M059J (cell line): ENCODE results near the gene TSEN2. TPM values are rescaled to one million over a fixed set of nuclear protein-coding genes. Genes with fewer than 3 reads are reported as not detected.
A peak's percentile ranks its signal among the peaks of the same experiment; 100 is the strongest.
"Not testable (repeated sequence)": the region's sequence is repeated elsewhere in the genome, so short reads cannot be mapped to it uniquely, and the experiment has no call there.

ENCODE experiments used
- DNase-seq: peaks from one replicate; pipeline ENCODE4 v3.0.0-alpha.2; 2012; ENCODE audit warnings: low read depth
- total RNA-seq: library from RNA; depleted of rRNA; stranded (reverse); fragments of >200 nt; shearing (Covaris generic); gene quantifications from 2 replicates; pipeline ENCODE4 v1.2.3, GENCODE V29; 2014

Gene TSEN2
- total RNA-seq, 1 experiment from 2014 or later = 9.0 TPM

DNA sequence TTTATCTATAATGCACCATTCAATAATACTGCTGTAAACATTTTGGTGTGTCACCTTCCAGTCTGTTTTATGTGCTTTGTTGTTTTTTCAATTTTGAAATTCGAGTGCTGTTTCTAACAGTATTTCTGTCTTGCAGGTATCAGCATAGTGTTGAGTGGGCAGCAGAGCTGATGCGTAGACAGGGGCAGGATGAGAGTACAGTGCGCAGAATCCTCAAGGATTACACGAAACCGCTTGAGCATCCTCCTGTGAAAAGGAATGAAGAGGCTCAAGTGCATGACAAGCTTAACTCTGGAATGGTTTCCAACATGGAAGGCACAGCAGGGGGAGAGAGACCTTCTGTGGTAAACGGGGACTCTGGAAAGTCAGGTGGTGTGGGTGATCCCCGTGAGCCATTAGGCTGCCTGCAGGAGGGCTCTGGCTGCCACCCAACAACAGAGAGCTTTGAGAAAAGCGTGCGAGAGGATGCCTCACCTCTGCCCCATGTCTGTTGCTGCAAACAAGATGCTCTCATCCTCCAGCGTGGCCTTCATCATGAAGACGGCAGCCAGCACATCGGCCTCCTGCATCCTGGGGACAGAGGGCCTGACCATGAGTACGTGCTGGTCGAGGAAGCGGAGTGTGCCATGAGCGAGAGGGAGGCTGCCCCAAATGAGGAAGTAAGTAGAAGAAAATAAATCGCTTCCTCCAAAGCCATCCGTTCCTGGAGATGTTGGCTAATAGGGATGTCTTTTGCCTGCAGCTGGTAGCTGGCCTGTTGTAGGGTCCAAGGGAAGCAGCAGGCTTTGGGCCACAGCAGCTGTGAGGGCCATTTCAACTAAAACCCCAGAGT lies 19.1 kb downstream of the TSEN2 start:
- DNase-seq = no peak

DNA sequence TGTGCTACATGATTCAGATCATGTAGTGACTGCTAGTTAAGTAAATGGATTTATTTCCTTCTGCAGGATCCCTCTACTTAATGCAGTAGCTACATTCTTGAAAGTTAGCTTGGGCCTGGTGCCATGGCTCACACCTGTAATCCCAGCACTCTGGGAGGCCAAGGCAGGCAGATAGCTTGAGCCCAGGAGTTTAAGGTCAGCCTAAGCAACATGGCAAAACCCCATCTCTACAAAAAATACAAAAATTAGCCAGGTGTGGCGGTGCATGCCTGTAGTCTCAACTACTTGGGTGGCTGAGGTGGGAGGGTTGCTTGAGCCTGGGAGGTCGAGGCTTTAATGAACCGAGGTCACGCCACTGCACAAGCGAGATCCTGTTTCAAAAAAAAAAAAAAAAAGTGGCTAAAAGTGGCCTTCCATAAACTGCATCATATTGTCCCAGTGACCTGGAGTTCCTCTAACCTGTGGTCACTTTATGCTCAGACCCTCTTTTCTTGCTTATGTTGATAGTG lies 22.0 kb downstream of the TSEN2 start:
- DNase-seq = no peak

DNA sequence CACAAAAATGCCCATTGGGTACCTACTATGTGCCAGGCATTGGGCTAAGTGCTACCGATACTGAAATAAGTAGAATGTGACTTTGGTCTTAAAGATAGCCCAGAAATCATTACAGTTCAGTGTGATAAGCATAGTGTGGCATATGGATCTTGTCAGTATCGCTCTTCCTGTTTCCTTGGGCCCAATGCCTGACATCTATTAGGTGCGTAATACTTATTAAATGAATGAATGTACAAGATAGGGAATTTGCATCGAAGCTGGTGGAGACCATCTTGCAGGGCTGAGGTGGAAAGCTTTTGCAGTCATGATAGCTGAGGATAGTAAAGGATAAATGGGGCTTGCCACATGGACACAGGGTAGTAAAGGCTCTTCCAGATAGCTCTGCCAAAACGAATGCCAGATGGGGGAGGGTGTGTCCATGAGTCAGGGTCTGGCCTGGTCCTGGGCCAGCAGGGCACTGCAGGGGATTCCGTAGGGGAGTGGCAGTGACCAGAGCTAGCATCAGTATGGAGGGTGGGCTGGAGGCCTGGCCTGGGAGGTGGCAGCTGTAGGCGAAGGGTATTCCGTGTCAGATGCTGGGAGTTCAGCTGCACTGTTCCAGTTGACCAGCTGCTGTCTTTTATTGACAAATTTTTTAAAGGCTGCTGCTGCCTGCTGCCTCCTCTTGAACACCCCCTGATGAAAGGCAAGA lies 23.5 kb downstream of the TSEN2 start:
- DNase-seq = peak; percentile 44

DNA sequence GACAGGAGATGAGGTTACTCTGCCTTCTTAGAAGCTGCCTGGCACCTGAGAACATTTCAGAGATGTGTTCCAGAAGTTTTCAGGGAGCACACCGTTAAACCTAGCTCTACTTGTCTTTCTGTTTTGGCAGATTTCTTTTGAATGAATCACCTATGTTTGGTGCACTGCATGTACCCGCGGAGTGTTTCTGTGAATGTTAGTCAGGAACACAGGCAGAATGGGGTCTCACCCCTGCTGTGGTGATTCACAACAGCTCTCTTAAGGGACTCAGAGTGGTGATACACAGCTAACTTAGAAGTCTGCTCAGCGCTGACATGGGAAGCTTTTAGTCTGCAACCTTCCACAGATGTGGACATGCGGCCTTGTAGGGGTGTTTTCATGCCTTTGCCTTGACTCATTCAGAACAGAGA lies 24.0 kb downstream of the TSEN2 start:
- DNase-seq = peak; percentile 88

DNA sequence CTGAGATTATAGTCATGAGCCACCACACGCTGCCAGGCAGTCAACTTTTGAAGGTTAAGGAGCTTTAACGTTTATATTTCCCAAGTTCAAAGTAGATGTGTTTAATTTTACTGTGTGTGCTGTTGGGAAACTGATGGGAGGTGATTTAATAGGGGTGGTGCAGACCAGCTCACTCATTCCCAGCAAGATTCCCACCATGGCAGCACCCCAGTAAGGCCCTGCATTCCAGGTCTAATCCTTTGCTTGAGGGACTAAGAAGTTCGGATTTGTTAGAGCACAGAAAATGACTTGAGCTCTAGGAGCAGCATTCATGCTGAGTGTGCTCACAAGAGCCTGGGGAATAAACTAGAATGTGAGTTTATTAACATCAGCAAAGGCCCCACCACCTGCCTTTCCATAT lies 25.2 kb downstream of the TSEN2 start:
- no peak for DNase-seq

DNA sequence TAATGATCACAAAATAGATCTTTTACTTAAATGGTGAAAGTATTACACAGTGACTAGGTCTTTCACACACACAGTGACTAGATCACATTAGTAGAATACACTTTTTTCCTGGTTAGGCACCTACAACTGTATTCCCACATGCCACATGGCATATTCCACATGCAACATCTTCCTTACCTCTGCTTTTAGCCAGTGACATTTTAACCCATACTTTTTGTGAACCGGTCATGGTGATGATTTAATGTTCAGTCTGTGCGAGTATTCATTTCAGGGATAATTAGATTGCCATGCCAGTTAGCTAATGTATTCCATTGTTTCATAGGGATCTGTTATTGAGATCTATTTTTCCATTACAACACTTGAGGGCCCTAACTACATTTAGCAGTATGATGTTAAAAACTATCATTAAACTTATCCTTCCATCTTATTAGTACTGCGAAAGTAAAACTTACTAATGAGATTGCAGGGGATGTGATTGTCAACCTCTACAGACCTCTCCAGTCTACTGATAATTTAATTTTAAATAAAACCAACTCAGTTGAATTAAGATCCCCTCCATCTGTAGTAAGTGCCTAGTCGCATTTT lies 28.3 kb downstream of the TSEN2 start:
- no peak for DNase-seq

DNA sequence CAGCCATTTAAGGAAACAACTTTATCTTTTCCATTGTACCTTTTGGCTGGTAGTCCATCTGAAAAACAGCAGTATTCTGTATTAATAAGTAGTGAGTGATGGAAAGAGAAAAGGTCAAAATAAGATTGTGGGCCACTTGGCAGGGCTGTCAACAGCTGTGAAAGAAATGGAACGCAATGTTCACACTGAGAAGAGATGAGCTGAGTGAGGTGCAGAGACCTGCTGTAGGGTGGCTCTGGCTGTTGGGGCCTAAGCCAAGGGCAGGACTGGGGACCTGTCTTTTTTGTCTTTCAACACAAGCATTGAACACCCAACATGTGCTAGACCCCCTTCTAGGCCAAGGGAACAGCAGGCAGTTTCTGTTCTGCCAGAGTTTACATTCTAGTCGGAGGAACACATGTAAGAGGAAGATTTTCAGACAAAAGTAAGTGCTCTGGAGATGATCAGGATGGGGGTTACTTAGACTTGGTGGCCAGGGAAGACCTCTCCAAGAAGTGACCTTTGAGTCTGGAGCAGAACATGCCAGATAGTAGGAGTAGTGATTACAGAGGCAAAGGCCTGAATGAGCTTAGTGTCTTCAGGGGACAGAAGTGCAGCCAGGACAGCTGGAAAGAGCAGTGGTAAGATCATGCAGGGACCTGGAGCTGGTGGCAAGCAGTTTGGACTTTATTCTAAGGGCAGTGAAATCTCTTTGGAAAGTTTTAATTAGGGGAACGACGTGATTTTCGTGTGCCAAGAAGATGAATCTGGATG lies 29.6 kb downstream of the TSEN2 start:
- DNase-seq = no peak

DNA sequence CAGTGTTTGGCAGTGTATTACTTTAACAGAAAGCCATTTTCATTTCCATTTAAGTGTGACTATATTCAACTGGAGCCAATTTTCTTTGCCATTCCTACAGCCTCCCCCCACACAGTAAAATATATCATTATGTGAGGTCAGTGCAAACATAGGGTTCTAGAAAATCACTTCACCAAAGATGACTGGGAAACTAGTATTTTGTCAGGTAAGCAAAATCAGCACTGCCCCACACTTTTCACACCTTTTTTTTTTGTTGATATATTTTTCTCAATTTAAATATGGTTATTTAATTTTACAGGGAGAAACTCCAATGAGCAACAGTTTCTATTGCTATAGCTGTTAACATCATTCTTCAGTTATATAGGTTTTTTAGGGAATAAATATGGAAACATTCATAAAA lies 31.4 kb downstream of the TSEN2 start:
- no peak for DNase-seq

DNA sequence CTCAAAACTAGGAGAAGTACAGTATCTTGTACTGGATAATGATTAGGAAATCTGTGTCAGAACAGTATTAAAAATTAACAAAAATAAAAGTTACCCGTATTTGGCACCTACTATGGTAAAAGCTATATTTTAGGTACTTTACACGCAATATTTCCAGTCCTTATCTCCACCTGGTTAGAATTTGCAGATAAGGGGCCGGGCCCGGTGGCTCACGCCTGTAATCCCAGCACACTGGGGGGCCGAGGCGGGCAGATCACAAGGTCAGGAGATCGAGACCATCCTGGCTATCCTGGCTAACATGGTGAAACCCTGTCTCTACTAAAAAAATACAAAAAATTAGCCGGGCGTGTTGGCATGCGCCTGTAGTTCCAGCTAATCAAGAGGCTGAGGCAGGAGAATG lies 32.6 kb downstream of the TSEN2 start:
- no peak for DNase-seq

DNA sequence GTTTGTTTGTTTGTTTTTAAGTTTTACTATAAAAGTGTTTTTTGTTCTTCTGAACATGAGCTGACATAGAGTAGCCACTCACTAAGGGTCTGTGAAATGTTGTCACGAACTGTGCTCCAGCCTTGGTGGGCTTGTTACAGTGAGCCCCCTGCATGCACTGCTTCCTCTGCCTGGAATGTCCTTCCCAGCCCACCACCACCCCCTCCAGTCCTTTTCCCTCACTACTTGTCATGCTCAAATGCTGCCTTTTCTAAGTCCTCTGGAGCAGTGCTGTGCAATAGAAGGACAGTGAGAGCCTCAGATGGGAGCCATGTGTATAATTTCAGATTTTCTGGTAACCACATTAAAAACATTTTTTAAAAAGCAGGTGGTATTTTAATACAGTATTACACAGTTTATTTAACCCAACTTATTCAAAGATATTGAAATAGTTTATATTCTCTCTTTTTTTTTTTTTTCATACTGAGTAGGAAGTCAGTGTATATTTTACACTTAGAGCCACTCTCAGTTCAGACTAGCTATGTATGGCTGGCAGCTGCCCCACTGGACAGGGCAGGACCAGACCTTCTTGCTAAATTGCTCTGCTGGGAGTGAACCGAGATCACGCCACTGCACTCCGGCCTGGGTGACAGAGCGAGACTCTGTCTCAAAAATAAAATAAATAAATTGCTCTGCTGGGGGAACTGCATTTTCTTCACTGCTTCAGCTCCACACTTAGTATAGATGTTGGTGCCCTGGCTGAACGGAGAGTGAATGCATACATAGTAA lies 34.2 kb downstream of the TSEN2 start:
- no peak for DNase-seq

DNA sequence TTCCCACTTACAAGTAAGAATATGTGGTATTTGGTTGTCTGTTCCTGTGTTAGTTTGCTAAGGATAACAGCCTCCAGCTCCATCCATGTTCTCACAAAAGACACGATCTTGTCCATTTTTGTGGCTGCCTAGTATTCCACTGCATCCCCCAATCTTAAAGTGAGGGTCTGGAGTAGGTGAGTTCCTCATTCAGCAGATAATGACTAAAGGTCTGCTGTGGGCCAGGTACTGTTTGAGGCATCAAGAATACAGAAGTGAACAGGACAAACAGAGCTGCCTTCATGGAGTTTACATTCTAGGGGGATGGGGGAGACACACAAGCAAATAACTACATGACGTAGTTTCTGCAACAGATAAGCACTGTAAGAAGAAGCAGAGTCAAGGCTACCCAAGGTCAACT lies 36.7 kb downstream of the TSEN2 start:
- DNase-seq = no peak

DNA sequence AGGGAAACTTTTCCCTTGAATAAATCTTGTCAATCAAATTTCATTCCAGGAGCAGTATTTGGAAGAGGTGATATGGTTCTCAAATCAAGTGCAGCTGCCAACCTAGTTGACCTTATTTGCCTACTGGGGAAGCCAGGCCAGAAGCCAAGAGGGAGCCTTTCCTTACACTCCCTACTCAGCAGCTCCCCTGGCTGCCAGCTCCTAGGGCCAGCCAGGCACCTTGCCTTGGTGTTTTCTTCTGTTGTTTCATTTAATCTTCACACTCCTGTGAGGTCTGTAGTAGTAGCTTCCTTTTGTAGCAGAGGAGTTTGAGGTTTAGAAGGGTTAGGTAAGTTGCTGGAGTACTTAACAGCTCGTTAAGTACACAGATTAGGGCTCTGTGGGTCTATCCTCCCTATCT lies 38.4 kb downstream of the TSEN2 start:
- DNase-seq = no peak

DNA sequence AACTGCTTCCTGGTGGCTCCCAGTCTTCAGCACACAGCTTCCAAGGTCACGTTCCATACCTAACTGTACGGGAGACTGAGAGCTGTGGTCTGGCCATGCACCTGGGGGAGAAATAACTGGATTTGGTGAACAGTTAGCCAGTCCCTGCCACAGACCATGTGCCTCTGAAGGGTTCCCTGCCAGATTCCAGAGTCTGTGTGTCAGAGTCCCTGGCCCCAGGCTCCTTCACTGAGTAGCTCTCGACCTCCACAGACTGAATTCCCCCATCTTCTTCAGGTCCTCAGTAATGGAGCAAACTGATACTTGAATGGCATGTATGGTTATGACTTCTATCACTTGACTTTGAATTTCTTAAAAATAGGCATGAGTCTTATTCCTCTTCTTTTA lies 43.5 kb downstream of the TSEN2 start:
- DNase-seq = no peak

DNA sequence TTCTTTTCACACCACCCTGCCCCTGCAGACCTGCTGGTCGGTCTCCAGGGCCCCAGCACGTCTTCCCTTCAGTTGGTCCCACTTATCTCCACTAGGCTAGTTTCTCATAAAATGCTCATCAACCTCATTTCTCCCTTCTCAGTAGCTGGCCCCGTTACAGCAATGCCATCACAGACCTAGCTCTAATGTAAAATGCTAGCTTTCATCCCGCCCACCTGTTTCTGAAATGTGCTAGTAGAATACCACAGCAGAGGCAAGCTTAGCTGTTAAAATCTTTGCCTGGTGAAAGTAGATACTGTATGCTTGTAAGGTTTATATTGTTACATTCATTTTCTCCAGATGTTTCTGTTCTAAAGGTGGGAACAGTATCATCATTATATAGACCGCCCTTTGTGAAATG lies 47.9 kb downstream of the TSEN2 start:
- DNase-seq = no peak

DNA sequence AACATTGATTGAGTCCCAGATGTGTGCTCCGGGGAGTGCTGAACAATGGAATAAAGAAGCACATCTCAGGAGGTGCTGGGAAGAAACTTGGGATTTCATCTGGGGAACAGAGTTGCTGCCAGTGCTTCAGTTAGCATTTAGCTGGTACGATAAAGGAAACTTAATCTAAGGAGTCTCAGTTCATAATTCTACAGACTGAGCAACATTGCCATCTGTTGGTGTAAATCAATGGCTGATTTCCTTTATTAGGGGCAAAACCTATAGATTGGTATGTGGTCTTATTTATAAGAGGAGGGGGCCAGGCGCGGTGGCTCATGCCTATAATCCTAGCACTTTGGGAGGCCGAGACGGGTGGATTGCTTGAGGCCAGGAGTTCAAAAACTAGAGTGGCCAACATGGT lies 52.1 kb downstream of the TSEN2 start:
- peak; percentile 5 for DNase-seq

DNA sequence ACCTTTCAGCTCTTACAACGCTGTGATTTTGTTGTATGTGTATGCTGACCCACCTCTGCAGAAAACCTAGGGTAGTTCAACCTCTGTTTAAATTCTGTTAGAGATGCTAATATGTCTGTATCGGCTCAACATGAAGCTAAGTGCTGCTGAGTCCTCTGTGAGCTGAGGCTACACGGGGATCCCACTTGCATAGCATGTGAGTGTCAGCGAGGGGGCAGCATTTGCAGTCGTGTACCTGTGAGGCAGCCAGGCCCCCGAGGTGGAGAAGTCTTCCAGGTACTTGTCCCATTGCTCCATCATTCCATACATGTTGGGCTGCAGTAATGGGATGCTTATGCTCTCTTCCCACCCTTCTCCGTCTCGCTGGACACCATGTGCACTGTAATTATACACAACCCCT lies 57.3 kb downstream of the TSEN2 start:
- no peak for DNase-seq

DNA sequence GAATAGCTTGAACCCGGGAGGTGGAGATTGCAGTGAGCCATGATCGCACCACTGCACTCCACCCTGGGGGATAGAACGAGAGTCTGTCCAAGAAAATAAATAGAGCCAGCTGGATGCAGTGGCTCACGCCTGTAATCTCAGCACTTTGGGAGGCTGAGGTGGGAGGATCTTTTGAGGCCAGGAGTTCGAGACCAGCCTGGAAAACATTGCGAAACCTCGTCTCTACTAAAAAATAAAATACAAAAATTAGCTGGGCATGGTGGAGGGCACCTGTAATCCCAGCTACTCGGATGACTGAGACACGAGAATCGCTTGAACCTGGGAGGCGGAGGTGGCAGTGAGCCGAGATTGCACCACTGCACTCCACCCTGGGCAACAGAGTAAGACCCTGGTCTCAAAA lies 59.2 kb downstream of the TSEN2 start:
- DNase-seq = not testable (repeated sequence)

DNA sequence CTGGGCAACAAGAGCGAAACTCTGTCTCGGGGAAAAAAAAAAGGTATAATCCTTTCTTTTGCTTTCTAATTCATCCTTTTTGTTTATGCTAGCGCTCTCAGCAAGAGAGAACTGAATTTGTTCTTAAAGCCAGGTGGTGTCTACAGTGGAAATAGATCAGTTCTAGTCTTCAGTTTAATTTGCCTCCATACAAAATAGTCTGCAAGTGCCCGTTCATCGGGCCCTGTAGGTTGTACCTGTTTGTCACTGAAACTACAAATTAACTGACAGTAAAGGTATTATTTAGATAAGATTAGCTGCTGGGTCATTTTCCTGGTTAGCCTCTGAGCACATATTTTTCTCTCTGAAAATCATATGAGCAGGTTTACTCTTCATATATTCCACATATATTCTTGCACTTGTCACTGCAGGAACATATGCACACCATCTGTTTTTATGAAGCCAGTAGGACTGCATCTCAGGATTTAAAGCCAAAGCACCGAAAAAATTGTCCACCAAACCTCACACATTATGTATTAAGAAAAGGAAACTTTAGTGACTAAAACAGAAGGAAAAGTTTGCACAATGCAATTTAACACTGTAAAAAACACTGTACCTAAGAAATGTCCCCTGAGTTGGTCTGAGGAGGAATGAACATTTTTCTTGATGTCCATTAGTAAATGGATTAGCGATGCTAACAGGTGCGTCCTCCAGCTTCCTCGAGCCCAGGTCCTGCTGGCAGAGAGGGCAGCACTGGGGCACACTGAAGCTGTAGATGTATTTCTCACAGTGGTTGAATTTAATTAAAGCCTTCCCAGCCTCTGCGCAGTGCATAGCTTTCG lies 60.6 kb downstream of the TSEN2 start:
- no peak for DNase-seq

DNA sequence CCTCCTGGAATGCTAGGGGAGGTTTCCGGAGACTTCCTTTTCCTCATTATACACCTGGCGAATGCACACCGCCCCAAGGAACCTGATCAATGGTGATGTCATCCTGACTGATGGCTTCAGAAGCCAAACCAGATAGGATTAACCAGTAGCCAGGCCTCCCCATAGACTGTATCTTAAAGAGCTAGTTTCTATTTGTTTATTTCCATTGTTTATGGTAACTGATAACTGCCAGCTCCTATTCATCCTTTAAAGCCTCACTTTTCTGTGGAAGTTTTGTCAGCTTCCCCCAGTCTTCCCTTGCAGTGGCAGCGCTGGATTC lies 61.2 kb downstream of the TSEN2 start, which contains the start of gene MKRN2OS:
Gene MKRN2OS, minus strand, starts transcription at position 27 of the 319 bp plus-strand sequence. CDS start 35 bp downstream, outside the sequence.
- DNase-seq = peak; percentile 18

DNA sequence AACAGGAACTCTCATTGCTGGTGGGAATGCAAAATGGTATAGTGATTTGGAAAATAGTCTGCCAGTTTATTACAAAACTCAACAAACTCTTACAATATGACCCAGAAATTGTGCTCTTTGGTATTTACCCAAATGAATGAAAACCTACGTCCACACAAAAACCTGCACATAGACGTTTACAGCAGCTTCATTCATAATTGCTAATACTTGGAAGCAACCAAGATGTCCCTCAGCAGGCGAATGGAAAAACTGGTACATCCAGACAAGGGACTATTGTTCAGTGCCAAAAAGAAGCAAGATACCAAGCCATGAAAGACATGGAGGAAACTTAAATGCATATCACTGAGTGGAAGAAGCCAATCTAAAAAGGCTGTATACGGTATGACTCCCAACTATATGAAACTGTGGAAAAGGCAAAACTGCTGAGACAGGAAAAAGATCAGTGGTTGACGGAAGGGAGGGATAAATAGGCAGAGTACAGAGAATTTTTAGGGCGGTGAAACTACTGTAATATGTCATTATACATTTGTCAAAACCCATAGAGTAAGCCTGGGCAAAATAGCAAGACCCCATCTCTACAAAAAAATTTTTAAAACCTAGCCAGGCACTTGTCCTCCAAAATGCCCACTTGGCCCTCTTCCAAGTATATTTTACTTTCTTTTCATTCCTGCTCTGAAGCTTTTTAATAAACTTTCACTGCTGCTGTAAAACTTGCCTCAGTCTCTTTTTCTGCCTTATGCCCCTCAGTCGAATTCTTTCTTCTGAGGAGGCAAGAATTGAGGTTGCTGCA lies 65.9 kb downstream of the TSEN2 start:
- no peak for DNase-seq
